HG03354 (cell line): ENCODE data around the gene FSTL4.

Source experiments
- ATAC-seq: cut with Tn5 transposase; IDR thresholded peaks from one replicate; pipeline ENCODE4 v1.9.1; 2021; ENCODE audit warnings: mild to moderate bottlenecking; ENCODE audit not compliant: unreplicated experiment, poor library complexity, severe bottlenecking

The FSTL4 gene

DNA sequence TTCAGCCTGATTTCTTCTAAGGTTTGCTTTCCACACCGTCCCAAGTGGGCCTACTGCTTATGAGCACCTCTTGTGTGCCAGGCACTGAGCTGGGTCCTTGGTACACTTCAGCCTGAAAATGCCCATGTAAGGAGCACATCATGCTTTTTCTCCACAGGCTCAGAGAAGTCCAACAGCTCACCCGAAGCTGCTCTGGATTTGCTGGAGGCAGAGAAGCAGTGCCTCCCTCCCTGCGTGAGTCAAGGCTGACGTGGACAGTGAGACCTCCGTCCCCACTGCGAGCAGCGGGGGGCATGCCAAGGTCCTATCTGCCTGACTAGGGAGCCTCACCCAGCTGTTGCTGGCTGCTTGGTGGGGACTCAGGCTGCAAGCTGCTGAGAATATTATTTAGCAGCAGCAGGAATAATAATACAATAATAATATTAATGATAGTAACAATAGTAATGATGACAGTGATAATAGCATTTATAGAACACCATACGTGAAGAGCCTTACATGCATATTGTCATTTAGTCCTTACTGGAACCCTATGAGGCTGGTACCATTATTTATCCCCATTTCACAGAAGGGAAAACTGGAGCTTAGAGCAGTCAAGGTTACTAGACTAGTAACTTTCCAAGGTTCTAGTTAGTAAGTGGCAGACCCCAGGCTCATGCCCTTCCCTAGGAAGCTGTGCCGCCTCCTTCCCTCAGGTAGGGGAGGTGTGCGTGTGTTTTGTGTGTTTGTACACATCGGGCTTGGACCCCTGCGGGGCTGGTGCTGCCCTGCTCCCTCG is 365.8 kb downstream of the FSTL4 start:
- ATAC-seq = no peak

DNA sequence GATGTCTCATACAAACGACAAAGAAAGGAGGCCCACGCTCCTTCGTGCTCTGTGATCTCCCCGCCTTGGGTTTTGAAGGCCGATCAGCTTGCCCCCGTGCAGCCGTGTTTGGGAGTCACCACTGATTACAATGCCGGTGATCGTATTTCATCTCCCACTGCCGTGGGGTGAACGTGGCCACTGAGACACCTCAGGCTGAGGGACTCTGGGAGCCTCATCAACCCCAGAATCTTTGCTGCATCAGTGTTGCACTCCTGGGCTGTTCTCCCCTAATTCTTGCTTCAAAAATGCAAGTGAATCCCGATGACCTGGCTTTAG is 366.3 kb downstream of the FSTL4 start:
- no peak for ATAC-seq

DNA sequence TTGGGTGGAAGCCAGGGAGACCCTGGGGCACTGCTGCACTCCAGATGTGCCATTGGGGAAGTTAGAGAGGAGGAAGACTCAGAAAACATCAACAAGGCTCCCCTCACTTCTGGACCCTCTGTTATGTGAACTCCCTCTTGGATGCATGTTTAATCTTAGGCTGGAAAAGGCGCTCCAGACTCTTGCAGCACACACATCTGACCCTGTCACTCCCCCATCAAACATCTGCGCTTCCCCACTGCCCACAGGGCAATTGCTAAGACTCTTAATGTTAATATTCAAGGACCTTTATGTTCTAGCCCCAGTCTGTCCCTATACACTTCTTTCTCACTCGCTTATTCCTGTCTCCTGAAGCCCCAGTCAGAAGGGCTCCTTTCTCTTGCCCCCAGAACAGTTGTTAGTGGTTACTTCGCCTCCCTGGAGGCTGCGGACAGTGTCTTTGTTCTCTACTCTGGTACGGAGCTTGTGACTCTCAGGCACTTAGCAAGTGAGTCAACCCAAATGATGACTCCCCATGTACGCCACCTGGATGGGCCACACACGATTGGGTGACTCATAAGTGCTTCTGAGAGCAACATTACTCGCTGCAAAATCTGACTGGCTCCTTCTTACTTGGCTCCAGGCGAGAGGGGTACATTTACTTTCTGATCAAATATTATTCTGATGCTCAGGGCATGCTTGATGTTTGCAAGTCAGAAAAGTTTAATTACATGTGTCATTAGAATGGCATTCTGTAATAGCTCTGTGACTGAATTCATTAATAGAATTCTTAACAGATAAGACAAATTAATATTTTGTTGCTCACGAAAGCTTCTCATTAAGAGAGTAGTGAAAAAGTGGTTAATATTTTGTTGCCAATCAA is 366.9 kb downstream of the FSTL4 start:
- ATAC-seq = no peak

DNA sequence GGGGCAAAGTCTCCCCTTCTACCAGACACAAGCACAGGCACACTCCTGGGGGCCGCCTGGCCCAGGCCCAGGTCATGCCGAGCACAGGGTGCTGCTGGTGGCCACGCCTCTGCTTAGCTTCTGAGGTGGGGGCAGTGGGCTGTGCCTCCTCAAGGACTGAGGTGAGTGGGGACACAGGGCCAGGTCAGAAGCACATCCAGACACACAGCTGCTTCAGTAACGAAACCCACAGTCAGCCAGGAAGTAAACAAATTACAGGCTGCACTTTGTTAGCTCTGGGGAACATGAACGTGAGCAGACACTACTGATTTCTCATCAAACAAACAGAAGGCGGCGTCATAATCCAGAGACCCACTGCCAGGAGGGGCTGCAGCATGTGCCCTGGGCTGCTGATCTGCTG is 368.1 kb downstream of the FSTL4 start:
- peak; percentile 72 for ATAC-seq

DNA sequence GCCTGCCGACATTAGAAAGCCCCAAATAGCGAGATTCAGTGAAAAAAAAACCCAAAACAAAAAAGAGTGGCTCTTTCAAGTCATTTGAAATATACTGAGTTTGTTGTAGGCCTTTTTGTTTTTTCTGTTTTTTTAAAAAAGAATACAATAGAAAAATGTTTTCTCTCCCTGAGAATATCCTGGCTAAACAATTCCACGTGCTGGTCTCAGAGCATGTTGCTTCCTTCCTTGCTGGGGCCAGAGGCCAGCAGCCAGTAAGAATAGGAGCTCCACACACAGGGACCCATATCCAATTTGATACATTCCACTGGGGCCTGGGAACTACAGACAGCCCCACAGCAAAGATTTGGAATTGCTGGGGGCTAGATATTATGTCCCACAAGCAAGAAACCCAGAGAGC is 369.1 kb downstream of the FSTL4 start:
- no peak for ATAC-seq

DNA sequence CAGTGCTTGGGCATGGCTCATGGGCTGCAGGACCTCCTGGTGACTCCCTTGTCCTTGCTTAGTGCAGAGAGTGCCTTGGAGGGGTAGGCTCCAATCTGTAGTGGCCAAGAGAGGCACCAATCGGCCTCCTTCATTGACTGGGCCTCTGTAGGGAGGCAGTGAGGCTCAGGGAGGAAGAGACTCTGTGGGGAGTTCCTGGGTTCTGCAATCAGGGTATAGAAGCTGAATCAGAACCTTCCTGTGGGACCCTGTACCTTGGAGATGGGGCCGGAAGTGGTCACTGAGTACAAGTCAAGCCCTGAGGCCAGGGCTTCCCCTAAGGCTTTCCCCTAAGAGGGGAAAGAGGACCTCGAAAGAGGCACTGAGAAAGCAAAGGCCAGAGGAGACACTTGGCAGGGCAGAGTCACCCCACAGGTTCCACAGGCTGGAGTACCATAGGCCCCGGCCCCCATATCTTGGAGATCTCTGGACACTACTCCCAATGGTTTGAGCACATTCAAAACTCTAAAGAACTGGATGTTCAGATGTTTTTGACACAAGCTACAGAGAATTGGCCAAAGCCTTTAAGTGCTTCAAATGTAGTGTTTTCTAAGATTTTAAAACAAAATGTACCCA is 370.0 kb downstream of the FSTL4 start:
- peak; percentile 29 for ATAC-seq

DNA sequence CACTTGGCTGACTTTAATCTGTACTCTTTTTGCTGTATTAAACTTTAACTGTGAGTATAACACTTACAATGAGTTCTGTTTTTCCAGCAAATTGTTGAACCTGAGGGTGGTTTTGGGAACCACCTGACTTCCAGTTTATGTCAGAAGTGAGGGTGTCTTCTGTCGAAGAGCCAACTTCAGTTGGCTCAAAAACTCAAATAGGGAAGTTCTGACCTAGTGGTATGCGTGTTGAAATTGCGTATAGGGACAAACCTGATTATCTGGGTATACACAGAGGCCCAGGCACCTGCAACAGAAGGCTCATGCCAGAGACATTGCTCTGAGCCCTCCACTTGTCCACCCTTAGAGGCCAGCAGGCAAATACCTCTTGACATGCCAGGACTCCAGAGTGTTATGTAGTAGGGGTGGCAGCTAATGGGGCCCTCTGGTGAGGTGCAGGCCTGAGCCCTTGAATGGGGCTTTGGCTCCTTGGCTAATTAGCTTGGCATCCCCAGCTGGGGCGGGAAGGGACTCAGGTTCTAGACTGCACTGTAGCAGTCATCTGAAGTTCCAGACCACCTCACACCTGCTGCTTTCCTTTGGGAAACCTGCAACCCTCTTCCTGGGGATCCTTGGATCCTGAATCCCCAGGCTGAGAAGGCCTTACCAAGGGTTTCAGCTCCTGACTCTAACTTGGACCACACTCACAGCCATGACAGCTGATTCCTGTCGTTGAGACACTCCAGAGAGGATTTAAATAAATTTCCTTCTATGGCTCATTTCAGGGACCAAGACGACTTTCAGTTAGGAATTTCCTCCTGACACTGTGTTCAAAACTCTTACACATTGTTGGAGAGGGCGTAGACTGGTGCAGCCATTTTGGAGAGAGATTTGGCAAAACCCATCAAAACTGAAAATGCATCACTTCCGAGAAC is 370.9 kb downstream of the FSTL4 start:
- ATAC-seq = no peak

DNA sequence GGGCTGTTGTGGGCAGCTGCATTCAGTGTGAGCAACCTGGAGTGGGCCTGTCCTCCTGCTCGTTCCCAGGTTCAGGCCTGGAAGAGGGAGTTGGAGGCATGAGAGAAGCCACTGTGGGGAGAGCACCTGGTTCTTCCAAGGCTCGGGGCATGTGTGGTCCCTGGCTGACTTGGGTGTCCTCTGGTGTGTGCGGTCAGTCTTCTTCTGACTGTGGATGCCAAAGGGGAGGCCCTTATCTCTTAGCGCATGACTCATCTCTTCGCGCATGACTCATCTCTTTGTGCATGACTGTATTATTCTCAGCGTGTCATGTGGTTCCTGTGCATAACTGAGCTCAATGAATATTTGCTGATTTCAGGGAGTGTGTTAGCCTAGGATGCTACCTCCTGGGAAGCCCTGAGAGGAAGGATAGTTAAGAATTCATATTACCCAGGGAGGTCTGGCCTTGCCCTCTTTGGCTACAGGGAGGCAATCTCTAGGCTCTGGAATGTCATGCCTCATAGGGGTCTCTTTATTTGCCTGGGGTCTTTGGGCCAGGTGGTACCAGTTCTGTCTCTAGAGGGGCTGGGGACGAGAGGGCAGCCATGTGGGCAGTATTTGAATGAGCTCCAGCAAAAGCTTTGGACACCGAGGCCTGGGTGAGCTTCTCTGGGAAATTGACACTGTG is 371.8 kb downstream of the FSTL4 start:
- ATAC-seq = peak; percentile 67

DNA sequence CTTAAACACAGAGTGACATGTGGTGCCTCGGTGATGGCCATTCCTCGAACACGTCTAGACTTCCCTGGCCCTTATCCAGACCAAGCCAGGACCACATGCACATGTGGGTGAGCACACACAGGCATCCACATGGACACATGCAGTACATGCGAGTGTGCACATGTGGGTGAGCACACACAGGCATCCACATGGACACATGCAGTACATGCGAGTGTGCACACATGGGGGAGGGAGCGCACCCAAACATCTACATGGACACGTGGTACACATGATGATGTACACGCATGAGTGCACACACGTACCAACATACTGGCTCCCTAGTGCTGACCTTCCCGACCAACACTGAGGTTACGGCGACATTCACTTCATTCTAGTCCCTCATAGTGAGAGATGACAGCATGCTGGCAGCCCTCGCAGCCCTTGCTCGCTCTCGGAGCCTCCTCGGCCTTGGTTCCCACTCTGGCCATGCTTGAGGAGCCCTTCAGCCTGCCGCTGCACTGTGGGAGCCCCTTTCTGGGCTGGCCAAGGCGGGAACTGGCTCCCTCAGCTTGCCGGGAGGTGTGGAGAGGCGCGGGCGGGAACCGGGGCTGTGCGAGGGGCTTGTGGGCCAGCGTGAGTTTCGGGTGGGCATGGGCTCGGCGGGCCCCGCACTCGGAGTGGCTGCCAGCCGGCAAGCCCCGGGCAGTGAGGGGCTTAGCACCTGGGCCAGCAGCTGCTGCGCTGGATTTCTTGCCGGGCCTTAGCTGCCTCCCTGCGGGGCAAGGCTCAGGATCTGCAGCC is 373.7 kb downstream of the FSTL4 start:
- ATAC-seq = no peak

DNA sequence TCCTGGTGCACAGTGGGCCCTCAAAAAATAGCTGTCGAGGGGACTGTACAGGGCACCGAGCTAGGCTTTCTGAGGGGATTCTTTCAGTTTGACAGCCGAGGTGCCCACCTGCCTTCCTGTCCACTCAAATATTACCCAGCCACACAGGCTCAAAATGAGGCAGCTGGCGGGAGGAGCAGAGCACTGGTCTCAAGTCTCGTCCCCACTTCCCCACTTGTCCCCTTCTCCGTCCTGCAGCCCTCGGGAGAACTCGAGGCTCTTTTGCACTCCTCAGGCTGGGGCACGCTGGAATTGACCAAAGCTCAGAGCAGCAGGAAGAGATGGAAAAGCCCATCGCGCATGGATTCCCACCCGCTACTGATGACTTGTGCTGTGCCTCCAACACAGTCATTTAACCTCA is 375.4 kb downstream of the FSTL4 start:
- no peak for ATAC-seq

DNA sequence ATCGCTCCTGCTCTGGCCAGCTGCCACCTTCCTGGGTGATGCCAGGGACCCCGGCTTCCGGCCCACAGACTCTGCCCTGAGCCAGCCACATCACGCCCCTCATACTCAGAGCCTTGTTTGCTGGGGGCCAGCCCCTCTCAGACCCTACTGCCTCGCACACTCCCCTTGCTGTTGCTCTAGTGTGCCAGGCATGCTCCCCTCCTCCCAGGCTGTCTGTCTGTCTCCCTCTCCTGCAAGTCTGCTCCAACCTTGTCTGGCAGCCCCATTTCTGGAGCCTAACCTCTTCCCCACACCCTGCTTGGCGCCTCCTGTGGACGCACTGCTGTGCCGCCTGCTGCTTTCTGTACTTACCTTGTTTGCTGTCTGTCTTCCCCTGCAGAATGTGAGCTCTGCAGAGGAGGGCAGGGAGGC is 375.8 kb downstream of the FSTL4 start:
- no peak for ATAC-seq

DNA sequence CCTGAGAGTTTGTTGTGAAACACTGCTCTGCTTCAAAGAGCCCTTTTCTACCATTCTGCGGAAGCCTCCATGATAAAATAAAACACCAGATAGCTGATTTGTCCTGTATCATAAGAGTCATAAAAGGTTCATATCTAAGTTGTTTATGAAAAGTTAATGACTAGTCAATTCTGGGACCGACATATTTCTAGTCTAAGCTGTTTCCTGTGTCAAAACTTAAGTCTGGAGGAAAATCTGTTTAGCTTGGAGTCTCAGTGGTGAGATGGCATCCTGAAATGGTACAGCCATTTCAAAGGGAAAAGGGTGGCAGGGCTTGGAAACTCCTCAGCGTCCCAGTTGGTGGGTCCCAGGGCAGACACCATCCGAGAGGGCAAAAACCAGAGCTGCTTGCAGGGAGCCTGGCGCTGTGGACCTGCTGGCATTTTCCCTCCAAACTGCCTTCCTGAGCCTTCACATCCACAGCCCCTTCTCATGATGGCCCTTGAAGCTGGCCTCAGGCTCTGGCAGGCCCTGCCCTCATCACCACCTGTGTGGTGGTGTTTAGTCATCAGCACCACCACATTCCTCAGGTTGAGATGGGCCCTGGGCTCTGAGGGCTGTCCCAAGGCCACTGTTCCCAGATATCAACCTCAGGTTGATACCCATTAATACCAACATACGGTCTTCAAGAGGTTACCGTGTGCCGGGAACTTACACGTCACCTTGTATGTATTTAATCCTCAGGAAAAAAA is 376.5 kb downstream of the FSTL4 start:
- no peak for ATAC-seq

DNA sequence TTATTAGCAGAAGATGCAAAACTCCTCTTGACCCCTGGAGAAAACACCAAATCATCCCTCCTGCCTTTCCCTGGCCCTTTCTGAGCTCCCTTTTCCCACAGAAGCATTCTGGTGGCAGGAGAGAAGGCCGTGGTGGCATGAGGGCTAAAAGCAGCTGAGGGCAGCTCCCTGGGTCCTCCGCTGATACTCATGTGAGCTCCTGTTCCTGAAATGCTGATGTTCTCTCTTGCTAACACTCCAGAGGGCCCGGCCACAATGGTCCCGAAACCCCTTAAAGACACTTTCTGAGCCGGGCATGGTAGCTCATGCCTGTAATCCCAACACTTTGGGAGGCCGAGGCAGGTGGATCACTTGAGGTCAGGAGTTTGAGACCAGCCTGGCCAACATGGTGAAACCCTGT is 377.4 kb downstream of the FSTL4 start:
- no peak for ATAC-seq

DNA sequence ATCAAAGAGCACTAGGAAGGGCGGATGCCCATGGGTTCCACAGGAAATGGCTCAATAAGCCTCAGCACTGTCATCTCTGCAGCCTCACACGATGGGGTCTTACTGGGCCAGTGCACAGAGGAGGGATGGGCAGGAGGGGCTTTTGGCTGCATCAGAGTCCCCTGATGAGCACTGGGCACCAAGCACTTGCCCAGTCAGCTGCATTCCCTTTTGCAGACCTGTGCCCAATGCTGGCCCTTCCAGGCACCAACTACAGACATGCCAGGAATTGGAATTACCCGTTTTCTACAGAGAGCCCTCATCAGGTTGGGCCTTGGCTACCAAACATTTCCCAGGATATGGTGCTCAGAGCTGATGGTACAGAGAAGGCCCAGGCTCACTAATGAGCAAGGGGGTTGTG is 378.1 kb downstream of the FSTL4 start:
- no peak for ATAC-seq

DNA sequence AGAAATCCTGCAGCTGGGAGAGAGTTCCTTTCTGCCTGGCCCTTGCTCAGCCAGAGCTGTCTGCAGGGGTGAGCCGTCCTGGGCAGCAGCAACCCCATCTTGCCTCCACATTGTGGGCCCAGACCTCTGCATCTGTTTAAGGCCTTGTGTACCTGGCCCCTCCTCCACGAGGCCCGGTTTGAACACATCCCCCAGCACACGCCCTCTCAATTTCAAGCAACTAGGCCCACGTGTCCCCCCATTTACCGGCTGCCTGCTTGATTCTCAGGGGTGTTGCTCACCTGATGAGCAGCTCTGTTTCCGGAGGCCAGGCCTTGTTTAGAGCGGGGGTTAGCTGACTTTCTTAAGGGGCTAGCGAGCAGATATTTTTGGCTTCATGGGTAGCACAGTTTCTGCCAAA is 378.7 kb downstream of the FSTL4 start:
- ATAC-seq = no peak

DNA sequence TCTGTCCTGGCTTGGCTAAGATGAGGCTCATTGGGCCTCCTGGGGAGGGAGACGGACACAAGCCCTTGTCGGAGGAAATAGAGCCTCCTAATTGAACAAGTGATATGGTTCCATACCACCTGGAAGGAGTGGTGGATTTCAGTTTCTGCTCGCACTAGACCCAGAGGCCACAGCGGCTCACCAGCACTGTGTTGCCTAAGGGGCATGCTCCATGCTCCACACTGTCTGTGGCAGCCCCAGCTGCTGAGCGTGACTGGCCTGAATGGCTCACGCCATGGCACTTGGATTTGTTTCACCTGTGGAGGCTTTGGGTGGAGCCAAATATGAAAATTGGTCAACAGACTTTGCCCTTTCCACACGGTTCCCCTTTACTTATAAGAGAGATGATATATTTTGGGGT is 379.4 kb downstream of the FSTL4 start:
- no peak for ATAC-seq

DNA sequence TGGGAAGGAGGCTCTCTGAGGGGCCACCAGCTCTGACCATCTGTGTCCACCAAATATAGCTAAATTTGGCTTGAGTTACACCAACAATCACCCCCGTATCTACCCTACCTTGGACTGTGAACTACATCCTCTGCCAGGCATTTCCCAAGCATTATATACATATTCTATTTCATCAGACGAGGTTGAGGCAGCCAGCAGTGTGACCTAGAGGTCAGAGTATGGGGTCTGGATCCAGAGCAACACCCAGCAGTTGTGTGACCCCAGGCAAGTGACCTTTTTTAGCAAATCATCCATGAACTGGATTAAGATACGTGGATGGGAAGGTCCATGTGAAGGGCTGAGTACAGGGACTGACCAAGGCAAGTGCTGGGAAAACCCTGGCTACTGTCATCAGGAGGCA is 379.9 kb downstream of the FSTL4 start:
- ATAC-seq = no peak

DNA sequence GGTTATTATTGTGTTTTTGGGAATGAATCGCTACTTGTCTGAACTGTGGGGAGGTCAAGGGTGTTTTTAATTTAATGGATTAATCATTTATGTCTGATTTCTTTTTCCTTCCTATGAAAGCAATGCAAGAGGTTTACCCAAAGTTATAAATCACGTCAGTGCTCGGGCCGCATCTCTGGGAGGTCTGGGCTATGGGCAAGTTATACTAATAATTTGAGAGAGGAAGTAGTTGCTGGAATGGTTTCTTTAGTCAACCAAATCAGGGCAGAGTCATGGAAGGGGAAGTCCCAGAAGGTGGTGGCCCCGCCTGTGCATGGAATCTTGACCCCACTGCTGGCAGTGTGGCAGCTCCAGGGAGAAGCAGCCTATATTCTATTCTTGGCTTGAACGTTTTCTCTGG is 380.3 kb downstream of the FSTL4 start:
- no peak for ATAC-seq
